ENCODE results near the gene UBE2H. TPM values are rescaled to one million over a fixed set of nuclear protein-coding genes. Genes with fewer than 3 reads are reported as not detected.

Gene UBE2H
- polyA plus RNA-seq, 1 of the 3 experiments (the other 2 are of a cell fraction): 129 TPM

GRCh38 chr7:129825209-129825970 lies 127.4 kb downstream of the UBE2H start:
- peak overlapping the region; percentile 60 to 61 for H3K4me3 ChIP-seq (ENCODE audit: low read depth in 2 of 2, low read length in 1 of 2)
- no peaks in the 10 kb centered on the region for H4K20me1 ChIP-seq (ENCODE audit: insufficient read depth)
- peak overlapping the region; percentile 60 for H2AFZ ChIP-seq (ENCODE audit: low read depth)
- H3F3A ChIP-seq (replicated peaks; ENCODE audit: insufficient read depth): peaks cover 21% of the 10 kb centered on the region
- H3K4me1 ChIP-seq (ENCODE audit: control insufficient read depth in 1 of 2, insufficient read depth in 2 of 2, low read depth in 1 of 2, low read length in 1 of 2): peaks cover 5 to 7% of the 10 kb centered on the region in 2 experiments; a peak in 3 of 4 replicates
- peak overlapping the region; percentile 84 for H3K9ac ChIP-seq
- no peaks in the 10 kb centered on the region for H3K27me3 ChIP-seq (ENCODE audit: insufficient read depth)
- CTCF ChIA-PET: interaction anchor here (0.6 to 9.3 kb wide), 82 partner anchors 8 to 606 kb away, joined by 3 to 187 read pairs (median 5); no protein-coding TSS in a partner anchor
- DNase-seq: peak; percentile 97
- no peaks in the 10 kb centered on the region for H3K9me3 ChIP-seq
- no peaks in the 10 kb centered on the region for H3K9me2 ChIP-seq
- H3K36me3 ChIP-seq (replicated peaks in 1 of 2; ENCODE audit: control insufficient read depth in 1 of 2, insufficient read depth in 2 of 2, low read length in 1 of 2): peaks cover 23% of the 10 kb centered on the region in 2 experiments
- no peaks in the 10 kb centered on the region; the same call in 1 of the 2 replicates for H3K79me2 ChIP-seq (ENCODE audit: insufficient read depth)
- 2% methylated on average over 36 of the region's 52 CpGs for WGBS (ENCODE audit: low lambda C conversion rate)
- peak overlapping the region; percentile 73 to 85 for H3K27ac ChIP-seq (ENCODE audit: low read depth in 2 of 2, low read length in 1 of 2)
- POLR2A ChIA-PET: interaction anchor here (1.0 to 1.4 kb wide), 7 partner anchors 13 to 213 kb away, joined by 3 to 4 read pairs (median 3); partner anchors contain the start of gene NRF1
- H3K4me2 ChIP-seq: peak overlapping the region; percentile 92
- TF ChIP-seq EZH2phosphoT487 (IDR thresholded peaks at IDR 0.05; ENCODE audit: borderline replicate concordance, low read depth) (no peak), RFX5 (IDR thresholded peaks at IDR 0.05; ENCODE audit: low read length) (no peak), YY1 (IDR thresholded peaks at IDR 0.05; ENCODE audit: low read depth) (no peak), FOSL2 (IDR thresholded peaks at IDR 0.05; ENCODE audit: borderline replicate concordance, low read depth) (peak; percentile 13; the same call in 1 of the 2 replicates), MAX (IDR thresholded peaks at IDR 0.05; ENCODE audit: low read depth) (peak; percentile 90), ELF1 (IDR thresholded peaks at IDR 0.05) (no peak), RCOR1 (IDR thresholded peaks at IDR 0.05; ENCODE audit: low read length) (no peak; the same call in 1 of the 2 replicates), GABPA (IDR thresholded peaks at IDR 0.05; ENCODE audit: low read depth) (no peak), TCF12 (IDR thresholded peaks at IDR 0.05) (peak; percentile 8; the same call in 1 of the 2 replicates), TEAD4 (IDR thresholded peaks at IDR 0.05; ENCODE audit: borderline replicate concordance, insufficient read depth) (no peak), NFIC (IDR thresholded peaks at IDR 0.05; ENCODE audit: borderline replicate concordance) (peak; percentile 66; the same call in 1 of the 2 replicates), MXI1 (IDR thresholded peaks at IDR 0.05; ENCODE audit: low read depth, low read length) (peak; percentile 58), NRF1 (IDR thresholded peaks at IDR 0.05; ENCODE audit: low read depth, low read length) (no peak), RXRA (IDR thresholded peaks at IDR 0.05; ENCODE audit: borderline replicate concordance, low read depth) (no peak), REST (IDR thresholded peaks at IDR 0.05; ENCODE audit: low read depth, low read length) (no peak), TAF1 (IDR thresholded peaks at IDR 0.05; ENCODE audit: borderline replicate concordance, low read depth, low read length) (no peak), SIN3A (IDR thresholded peaks at IDR 0.05; ENCODE audit: borderline replicate concordance, low read depth, low read length) (peak; percentile 33; the same call in 1 of the 2 replicates), FOXM1 (IDR thresholded peaks at IDR 0.05; ENCODE audit: low read depth) (no peak), SMC3 (IDR thresholded peaks at IDR 0.05; ENCODE audit: low read depth, low read length) (peak; percentile 73), IRF3 (IDR thresholded peaks at IDR 0.05; ENCODE audit: low read depth, low read length) (no peak), GATA2 (CRISPR knock-in tag; IDR thresholded peaks at IDR 0.05) (no peak; the same call in 1 of the 2 replicates)
- TF ChIP-seq, protein P1, sequence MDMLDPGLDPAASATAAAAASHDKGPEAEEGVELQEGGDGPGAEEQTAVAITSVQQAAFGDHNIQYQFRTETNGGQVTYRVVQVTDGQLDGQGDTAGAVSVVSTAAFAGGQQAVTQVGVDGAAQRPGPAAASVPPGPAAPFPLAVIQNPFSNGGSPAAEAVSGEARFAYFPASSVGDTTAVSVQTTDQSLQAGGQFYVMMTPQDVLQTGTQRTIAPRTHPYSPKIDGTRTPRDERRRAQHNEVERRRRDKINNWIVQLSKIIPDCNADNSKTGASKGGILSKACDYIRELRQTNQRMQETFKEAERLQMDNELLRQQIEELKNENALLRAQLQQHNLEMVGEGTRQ (IDR thresholded peaks at IDR 0.05; ENCODE audit: borderline replicate concordance, low read depth, low read length): no peak
- TF ChIP-seq, protein P2, sequence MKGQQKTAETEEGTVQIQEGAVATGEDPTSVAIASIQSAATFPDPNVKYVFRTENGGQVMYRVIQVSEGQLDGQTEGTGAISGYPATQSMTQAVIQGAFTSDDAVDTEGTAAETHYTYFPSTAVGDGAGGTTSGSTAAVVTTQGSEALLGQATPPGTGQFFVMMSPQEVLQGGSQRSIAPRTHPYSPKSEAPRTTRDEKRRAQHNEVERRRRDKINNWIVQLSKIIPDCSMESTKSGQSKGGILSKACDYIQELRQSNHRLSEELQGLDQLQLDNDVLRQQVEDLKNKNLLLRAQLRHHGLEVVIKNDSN (IDR thresholded peaks at IDR 0.05; ENCODE audit: borderline replicate concordance, low read depth): peak; percentile 73; the same call in 1 of the 2 replicates
- TF ChIP-seq, protein P3, sequence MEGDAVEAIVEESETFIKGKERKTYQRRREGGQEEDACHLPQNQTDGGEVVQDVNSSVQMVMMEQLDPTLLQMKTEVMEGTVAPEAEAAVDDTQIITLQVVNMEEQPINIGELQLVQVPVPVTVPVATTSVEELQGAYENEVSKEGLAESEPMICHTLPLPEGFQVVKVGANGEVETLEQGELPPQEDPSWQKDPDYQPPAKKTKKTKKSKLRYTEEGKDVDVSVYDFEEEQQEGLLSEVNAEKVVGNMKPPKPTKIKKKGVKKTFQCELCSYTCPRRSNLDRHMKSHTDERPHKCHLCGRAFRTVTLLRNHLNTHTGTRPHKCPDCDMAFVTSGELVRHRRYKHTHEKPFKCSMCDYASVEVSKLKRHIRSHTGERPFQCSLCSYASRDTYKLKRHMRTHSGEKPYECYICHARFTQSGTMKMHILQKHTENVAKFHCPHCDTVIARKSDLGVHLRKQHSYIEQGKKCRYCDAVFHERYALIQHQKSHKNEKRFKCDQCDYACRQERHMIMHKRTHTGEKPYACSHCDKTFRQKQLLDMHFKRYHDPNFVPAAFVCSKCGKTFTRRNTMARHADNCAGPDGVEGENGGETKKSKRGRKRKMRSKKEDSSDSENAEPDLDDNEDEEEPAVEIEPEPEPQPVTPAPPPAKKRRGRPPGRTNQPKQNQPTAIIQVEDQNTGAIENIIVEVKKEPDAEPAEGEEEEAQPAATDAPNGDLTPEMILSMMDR (IDR thresholded peaks at IDR 0.05): peak; percentile 51

Data from SK-N-SH (cell line).